KMS-11 (cell line): Measurements from ENCODE around the gene KISS1.

Source experiments
- H2AFZ ChIP-seq: fragments of 200-600 bp; sonication (generic); 2 replicates; pipeline ENCODE4 v1.6.1; 2016; ENCODE audit warnings: antibody characterized with exemption, mixed run types, low read depth
- H3K27ac ChIP-seq: fragments of 200-600 bp; sonication (generic); 2 replicates; pipeline ENCODE4 v1.6.1; 2016; ENCODE audit warnings: mild to moderate bottlenecking, mixed run types
- H3K27me3 ChIP-seq: fragments of 200-600 bp; sonication (generic); 2 replicates; pipeline ENCODE4 v1.6.1; 2017; ENCODE audit warnings: mild to moderate bottlenecking, low read depth, mixed run types, moderate library complexity; ENCODE audit not compliant: insufficient read depth
- H3K36me3 ChIP-seq: fragments of 200-600 bp; sonication (generic); 2 replicates; pipeline ENCODE4 v1.6.1; 2017; ENCODE audit warnings: mild to moderate bottlenecking, mixed run types; ENCODE audit not compliant: insufficient read depth
- H3K4me1 ChIP-seq: fragments of 200-600 bp; sonication (generic); 2 replicates; pipeline ENCODE4 v1.6.1; 2016; ENCODE audit warnings: mild to moderate bottlenecking, low read depth, mixed run types; ENCODE audit not compliant: poor library complexity, severe bottlenecking
- H3K4me2 ChIP-seq: fragments of 200-600 bp; sonication (generic); 2 replicates; pipeline ENCODE4 v1.7.0; 2016; ENCODE audit warnings: mild to moderate bottlenecking, mixed run types
- H3K4me3 ChIP-seq: fragments of 200-600 bp; sonication (generic); IDR thresholded peaks from 2 replicates; pipeline ENCODE4 v1.6.1; 2017; ENCODE audit warnings: low read depth, low read length, mixed read lengths; ENCODE audit not compliant: insufficient read depth
- H3K79me2 ChIP-seq: fragments of 200-600 bp; sonication (generic); 2 replicates; pipeline ENCODE4 v1.6.1; 2016; ENCODE audit warnings: low read depth, mixed run types; ENCODE audit not compliant: insufficient read depth
- H3K9ac ChIP-seq: fragments of 200-600 bp; sonication (generic); 2 replicates; pipeline ENCODE4 v1.6.1; 2016; ENCODE audit warnings: mild to moderate bottlenecking, mixed run types
- H4K20me1 ChIP-seq: fragments of 200-600 bp; sonication (generic); 2 replicates; pipeline ENCODE4 v1.6.1; 2016; ENCODE audit warnings: mild to moderate bottlenecking, mixed run types; ENCODE audit not compliant: insufficient read depth
- CTCF ChIP-seq: fragments of 200-600 bp; sonication (generic); conservative IDR thresholded peaks from 2 replicates; pipeline ENCODE4 v1.6.1; 2017; ENCODE audit warnings: low read depth, mild to moderate bottlenecking, antibody characterized with exemption, low read length, moderate library complexity, mixed read lengths

KISS1 gene

GRCh38 chr1:204180133-204180532, 16.2 kb downstream of the KISS1 start:
- Histone ChIP-seq H4K20me1 (no peaks in the 10 kb centered on the region), H3K27ac (no peak overlapping the region), H3K4me3 (no peak overlapping the region), H2AFZ (no peak overlapping the region), H3K4me2 (no peak overlapping the region), H3K4me1 (no peaks in the 10 kb centered on the region), H3K36me3 (no peaks in the 10 kb centered on the region), H3K9ac (no peak overlapping the region), H3K79me2 (no peaks in the 10 kb centered on the region), H3K27me3 (peaks cover 11% of the 10 kb centered on the region; the same call in 1 of the 2 replicates)
- TF ChIP-seq CTCF: no peak

GRCh38 chr1:204178487-204179281, 17.6 kb downstream of the KISS1 start:
- no peaks in the 10 kb centered on the region for H3K79me2 ChIP-seq
- no peaks in the 10 kb centered on the region for H4K20me1 ChIP-seq
- H3K27me3 ChIP-seq: peaks cover 11% of the 10 kb centered on the region; the same call in 1 of the 2 replicates
- H3K27ac ChIP-seq: no peak overlapping the region
- no peak overlapping the region for H2AFZ ChIP-seq
- H3K4me2 ChIP-seq: no peak overlapping the region
- TF ChIP-seq CTCF: no peak
- H3K4me1 ChIP-seq: no peaks in the 10 kb centered on the region
- no peaks in the 10 kb centered on the region for H3K36me3 ChIP-seq
- no peak overlapping the region for H3K9ac ChIP-seq
- H3K4me3 ChIP-seq: no peak overlapping the region

- no peak for TF ChIP-seq CTCF
- Histone ChIP-seq H3K79me2 (no peaks in the 10 kb centered on the region), H3K27ac (no peak overlapping the region), H3K27me3 (peaks cover 11% of the 10 kb centered on the region; the same call in 1 of the 2 replicates), H2AFZ (no peak overlapping the region), H3K4me3 (no peak overlapping the region), H3K36me3 (no peaks in the 10 kb centered on the region), H4K20me1 (no peaks in the 10 kb centered on the region), H3K9ac (no peak overlapping the region), H3K4me1 (no peaks in the 10 kb centered on the region), H3K4me2 (no peak overlapping the region)
Measured at GRCh38 chr1:204177133-204177532, 19.2 kb downstream of the KISS1 start.

GRCh38 chr1:204176049-204176448, 20.2 kb downstream of the KISS1 start:
- H3K27ac ChIP-seq: no peak overlapping the region
- no peaks in the 10 kb centered on the region for H3K36me3 ChIP-seq
- no peaks in the 10 kb centered on the region for H3K4me1 ChIP-seq
- no peak for TF ChIP-seq CTCF
- no peaks in the 10 kb centered on the region for H3K79me2 ChIP-seq
- no peak overlapping the region for H3K4me2 ChIP-seq
- no peak overlapping the region for H3K4me3 ChIP-seq
- no peak overlapping the region for H3K9ac ChIP-seq
- H3K27me3 ChIP-seq: peaks cover 11% of the 10 kb centered on the region; the same call in 1 of the 2 replicates
- no peak overlapping the region for H2AFZ ChIP-seq
- no peaks in the 10 kb centered on the region for H4K20me1 ChIP-seq
